HFF-Myc (cell line): ENCODE data around the gene CCND2.
"Not testable (repeated sequence)": the region's sequence is repeated elsewhere in the genome, so short reads cannot be mapped to it uniquely, and the experiment has no call there.

Experiments
- DNase-seq: peaks from one replicate; pipeline ENCODE4 v3.0.0-alpha.2; 2011; ENCODE audit warnings: low read depth; ENCODE audit errors: extremely low read depth
- H3K4me3 ChIP-seq: replicated peaks from 2 replicates; pipeline ENCODE4 v1.5.1; 2011; ENCODE audit warnings: low read depth, mild to moderate bottlenecking, control low read depth, low read length
- TF ChIP-seq, protein P1 (sequence below): IDR thresholded peaks from 2 replicates; pipeline ENCODE4 v1.5.1; 2012; ENCODE audit warnings: mild to moderate bottlenecking, low read depth, low read length, control low read depth; ENCODE audit errors: missing control alignments

Gene CCND2

DNA sequence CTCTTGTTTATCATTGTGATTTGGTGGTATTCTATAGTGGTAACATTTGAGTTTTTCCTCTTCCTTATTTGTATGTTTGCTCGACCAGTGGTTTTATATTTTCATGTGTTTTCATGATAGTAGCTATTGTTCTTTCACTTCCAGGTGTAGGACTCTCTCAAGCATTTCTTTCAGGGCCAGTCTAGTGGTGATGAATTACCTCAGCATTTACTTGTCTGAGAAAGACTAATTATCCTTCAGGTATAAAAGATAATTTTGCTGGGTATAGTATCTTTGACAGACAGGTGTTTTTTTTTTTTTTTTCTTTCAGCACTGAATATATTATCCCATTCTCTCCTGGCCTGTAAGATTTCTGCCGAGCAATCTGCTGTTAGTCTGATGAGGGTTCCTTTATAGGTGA, 35.0 kb upstream of the CCND2 start:
- H3K4me3 ChIP-seq: no peak overlapping the region
- no peak for DNase-seq
- TF ChIP-seq, protein P1, sequence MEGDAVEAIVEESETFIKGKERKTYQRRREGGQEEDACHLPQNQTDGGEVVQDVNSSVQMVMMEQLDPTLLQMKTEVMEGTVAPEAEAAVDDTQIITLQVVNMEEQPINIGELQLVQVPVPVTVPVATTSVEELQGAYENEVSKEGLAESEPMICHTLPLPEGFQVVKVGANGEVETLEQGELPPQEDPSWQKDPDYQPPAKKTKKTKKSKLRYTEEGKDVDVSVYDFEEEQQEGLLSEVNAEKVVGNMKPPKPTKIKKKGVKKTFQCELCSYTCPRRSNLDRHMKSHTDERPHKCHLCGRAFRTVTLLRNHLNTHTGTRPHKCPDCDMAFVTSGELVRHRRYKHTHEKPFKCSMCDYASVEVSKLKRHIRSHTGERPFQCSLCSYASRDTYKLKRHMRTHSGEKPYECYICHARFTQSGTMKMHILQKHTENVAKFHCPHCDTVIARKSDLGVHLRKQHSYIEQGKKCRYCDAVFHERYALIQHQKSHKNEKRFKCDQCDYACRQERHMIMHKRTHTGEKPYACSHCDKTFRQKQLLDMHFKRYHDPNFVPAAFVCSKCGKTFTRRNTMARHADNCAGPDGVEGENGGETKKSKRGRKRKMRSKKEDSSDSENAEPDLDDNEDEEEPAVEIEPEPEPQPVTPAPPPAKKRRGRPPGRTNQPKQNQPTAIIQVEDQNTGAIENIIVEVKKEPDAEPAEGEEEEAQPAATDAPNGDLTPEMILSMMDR: no peak

DNA sequence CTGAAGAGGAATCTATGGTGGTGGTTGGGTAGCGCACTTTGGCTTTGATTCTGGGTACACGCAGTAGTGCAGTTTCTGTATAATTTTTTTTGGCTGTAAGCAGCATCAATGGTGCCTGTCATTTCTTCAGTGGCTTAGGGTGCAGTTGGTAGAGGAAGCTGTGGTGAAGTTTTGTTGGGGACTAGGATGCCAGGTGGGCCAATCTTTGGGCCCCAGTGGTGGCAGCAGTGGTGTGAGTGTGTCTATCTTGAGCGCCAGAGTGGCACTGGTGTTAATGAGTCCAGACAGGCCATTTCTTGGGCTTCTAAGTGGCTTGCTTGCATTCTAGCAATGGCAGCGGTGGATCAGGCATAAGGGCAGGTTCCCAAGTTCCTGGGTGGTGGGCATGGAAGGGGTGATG, 33.8 kb upstream of the CCND2 start:
- no peak for DNase-seq
- TF ChIP-seq, protein P1: no peak
- no peak overlapping the region for H3K4me3 ChIP-seq

- TF ChIP-seq, protein P1: no peak
- no peak for DNase-seq
- no peak overlapping the region for H3K4me3 ChIP-seq
These were observed 33.3 kb upstream of the CCND2 start for GRCh38 chr12:4240161-4240783.

DNA sequence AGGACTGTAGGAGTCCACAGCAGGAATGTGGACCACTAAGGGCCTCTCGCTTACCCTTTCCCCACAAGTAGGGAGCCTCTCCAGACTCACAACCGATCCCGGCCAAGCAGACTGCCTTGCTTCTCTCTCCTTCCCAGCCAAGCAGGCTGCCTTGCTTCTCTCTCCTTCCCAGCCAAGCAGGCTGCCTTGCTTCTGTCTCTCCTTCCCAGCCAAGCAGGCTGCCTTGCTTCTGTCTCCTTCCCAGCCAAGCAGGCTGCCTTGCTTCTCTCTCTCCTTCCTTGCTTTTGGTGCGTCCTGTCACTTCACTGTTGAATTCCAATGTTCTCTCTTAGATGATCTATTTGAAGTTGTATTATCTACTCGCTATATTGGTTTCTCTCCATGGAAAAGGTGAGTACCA, 32.6 kb upstream of the CCND2 start:
- no peak for DNase-seq
- no peak overlapping the region for H3K4me3 ChIP-seq
- TF ChIP-seq, protein P1: no peak

DNA sequence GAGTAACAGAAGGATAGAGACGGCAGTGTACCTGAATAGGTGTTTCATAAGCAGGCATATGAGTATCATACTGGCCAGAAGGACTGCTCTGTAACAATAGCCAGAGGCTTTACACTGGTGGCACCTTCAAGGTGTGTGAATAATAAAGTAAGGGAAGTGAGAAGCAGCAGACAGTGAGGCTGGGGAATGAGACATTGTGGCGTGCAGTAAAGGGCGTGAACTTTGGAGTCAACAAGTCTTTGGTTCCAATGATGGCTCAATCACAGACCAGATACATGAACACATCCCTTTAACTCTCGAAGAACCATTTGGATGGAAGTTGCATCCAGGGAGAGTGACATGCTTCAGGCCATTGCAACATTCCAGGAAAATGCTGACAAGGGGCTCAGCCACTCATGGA, 32.0 kb upstream of the CCND2 start:
- TF ChIP-seq, protein P1: no peak
- DNase-seq: no peak
- no peak overlapping the region for H3K4me3 ChIP-seq

DNA sequence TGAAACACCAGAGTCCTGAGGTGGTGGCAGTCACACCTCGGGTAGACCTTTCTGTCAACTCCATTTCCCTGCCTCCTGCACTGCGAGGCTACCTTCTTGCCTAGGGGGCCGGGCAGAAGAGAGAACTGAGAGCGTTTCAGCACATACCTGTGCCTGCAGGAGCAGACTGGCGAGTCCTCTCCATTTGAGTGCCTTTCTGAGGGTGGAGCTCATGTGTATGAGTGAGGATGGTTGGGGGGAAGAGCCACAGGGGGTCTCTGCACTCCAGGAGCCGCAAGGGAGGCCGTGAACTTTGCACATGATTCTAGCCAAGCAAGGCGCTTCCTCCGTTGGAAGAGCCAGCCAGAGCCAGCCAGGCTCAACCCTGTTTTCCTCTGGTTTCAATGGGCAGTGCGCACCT, 31.0 kb upstream of the CCND2 start:
- H3K4me3 ChIP-seq: no peak overlapping the region
- TF ChIP-seq, protein P1: no peak

DNA sequence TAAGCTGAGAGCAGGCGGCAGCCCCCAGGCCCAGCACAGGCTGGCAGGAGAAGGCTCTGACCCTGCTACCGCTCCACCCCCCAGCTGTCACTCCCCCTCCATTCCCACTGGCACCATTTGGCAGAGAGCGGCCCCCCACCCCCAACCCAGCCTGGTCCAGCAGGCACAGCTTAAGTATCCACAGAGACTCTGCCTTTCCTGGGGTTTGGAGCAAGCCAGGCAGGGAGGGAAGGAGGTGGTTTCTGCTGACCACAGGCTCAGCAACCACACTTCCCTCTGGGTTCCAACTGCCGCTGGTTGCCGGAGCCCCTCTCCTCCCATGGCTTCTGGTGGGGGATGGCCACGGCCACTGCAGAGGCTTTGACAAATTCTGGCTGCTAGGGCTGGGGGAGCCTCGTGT, 30.5 kb upstream of the CCND2 start:
- TF ChIP-seq, protein P1: no peak
- DNase-seq: no peak
- no peak overlapping the region for H3K4me3 ChIP-seq

More for the DNA sequence above, 31.0 kb upstream of the CCND2 start:
- no peak for DNase-seq

DNA sequence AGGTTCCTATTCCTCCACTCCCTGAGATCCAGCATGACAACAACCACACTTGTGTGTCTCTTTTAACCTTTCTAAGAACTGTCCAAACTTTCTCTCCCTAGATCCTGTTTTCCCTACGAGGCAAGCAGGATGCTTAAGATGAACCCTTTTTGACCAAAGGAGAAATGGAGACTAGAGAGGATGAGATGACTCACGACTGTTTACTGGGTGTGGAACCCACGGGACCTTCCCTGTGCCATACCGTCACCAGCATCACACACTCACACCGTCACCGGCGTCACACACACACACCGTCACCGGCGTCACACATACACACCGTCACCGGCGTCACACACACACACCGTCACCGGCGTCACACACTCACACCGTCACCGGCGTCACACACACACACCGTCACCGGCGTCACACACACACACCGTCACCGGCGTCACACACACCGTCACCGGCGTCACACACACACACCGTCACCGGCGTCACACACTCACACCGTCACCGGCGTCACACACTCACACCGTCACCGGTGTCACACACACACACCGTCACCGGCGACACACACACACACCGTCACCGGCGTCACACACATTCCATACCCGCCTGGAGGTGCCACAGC, 30.0 kb upstream of the CCND2 start:
- H3K4me3 ChIP-seq, DNase-seq: not testable (repeated sequence)
